WTC11 (cell line): Measurements from ENCODE around the gene TSC22D4. TPM values are rescaled to one million over a fixed set of nuclear protein-coding genes. Genes with fewer than 3 reads are reported as not detected.

Experiments used
- CBFB ChIP-seq: sonication (generic); formaldehyde crosslinking; IDR thresholded peaks from 2 replicates; pipeline ENCODE4 v1.8.1; 2022; ENCODE audit warnings: mild to moderate bottlenecking, low read depth, missing genetic modification reagents
- CREB1 ChIP-seq: sonication (generic); formaldehyde crosslinking; IDR thresholded peaks from 2 replicates; pipeline ENCODE4 v1.8.0; 2023; ENCODE audit warnings: mild to moderate bottlenecking, missing genetic modification reagents
- E2F1 ChIP-seq: sonication (generic); formaldehyde crosslinking; IDR thresholded peaks from 2 replicates; pipeline ENCODE4 v1.8.0; 2022; ENCODE audit warnings: mild to moderate bottlenecking, missing genetic modification reagents
- EMX1 ChIP-seq: fragments of 250-450 bp; sonication (Bioruptor Pico); IDR thresholded peaks from 2 replicates; pipeline ENCODE4 v1.8.0; 2021; ENCODE audit warnings: mild to moderate bottlenecking
- ERG ChIP-seq: fragments of 250-450 bp; sonication (Bioruptor Pico); IDR thresholded peaks from 2 replicates; pipeline ENCODE4 v1.8.0; 2021; ENCODE audit warnings: mild to moderate bottlenecking
- ESRRA ChIP-seq: sonication (generic); formaldehyde crosslinking; IDR thresholded peaks from 2 replicates; pipeline ENCODE4 v1.8.1; 2022; ENCODE audit warnings: mild to moderate bottlenecking, missing genetic modification reagents, borderline replicate concordance
- ETV6 ChIP-seq: sonication (generic); formaldehyde crosslinking; IDR thresholded peaks from 2 replicates; pipeline ENCODE4 v1.8.1; 2022; ENCODE audit warnings: mild to moderate bottlenecking, missing genetic modification reagents
- FOXJ3 ChIP-seq: sonication (generic); formaldehyde crosslinking; IDR thresholded peaks from 2 replicates; pipeline ENCODE4 v1.9.0; 2021; ENCODE audit warnings: missing genetic modification reagents, mild to moderate bottlenecking, borderline replicate concordance
- JUN ChIP-seq: sonication (generic); formaldehyde crosslinking; IDR thresholded peaks from 2 replicates; pipeline ENCODE4 v1.8.0; 2023; ENCODE audit warnings: mild to moderate bottlenecking, missing genetic modification reagents
- NR1H2 ChIP-seq: sonication (generic); formaldehyde crosslinking; IDR thresholded peaks from 2 replicates; pipeline ENCODE4 v1.9.0; 2021; ENCODE audit warnings: mild to moderate bottlenecking, moderate library complexity, missing genetic modification reagents
- NR2C2 ChIP-seq: sonication (generic); formaldehyde crosslinking; IDR thresholded peaks from 2 replicates; pipeline ENCODE4 v1.8.0; 2022; ENCODE audit warnings: mild to moderate bottlenecking, missing genetic modification reagents
- OVOL2 ChIP-seq: fragments of 250-450 bp; sonication (Bioruptor Pico); IDR thresholded peaks from 2 replicates; pipeline ENCODE4 v1.9.0; 2021; ENCODE audit warnings: mild to moderate bottlenecking, borderline replicate concordance
- SMAD3 ChIP-seq: sonication (generic); formaldehyde crosslinking; IDR thresholded peaks from 2 replicates; pipeline ENCODE4 v1.8.0; 2022; ENCODE audit warnings: missing genetic modification reagents, mild to moderate bottlenecking, borderline replicate concordance
- SP1 ChIP-seq: sonication (generic); formaldehyde crosslinking; conservative IDR thresholded peaks from 2 replicates; pipeline ENCODE4 v1.8.1; 2022; ENCODE audit warnings: missing genetic modification reagents
- TCF7 ChIP-seq: sonication (generic); formaldehyde crosslinking; IDR thresholded peaks from 2 replicates; pipeline ENCODE4 v1.8.0; 2022; ENCODE audit warnings: mild to moderate bottlenecking, low read depth, missing genetic modification reagents, moderate library complexity
- ZBTB21 ChIP-seq: sonication (generic); formaldehyde crosslinking; IDR thresholded peaks from 2 replicates; pipeline ENCODE4 v1.8.1; 2023; ENCODE audit warnings: mild to moderate bottlenecking, missing genetic modification reagents, borderline replicate concordance
- ZMAT4 ChIP-seq: fragments of 250-450 bp; sonication (Bioruptor Pico); IDR thresholded peaks from 2 replicates; pipeline ENCODE4 v1.9.0; 2021; ENCODE audit warnings: mild to moderate bottlenecking
- ZNF219 ChIP-seq: sonication (generic); formaldehyde crosslinking; IDR thresholded peaks from 2 replicates; pipeline ENCODE4 v1.8.0; 2023; ENCODE audit warnings: missing genetic modification reagents, mild to moderate bottlenecking, borderline replicate concordance
- ZNF232 ChIP-seq: sonication (generic); formaldehyde crosslinking; IDR thresholded peaks from 2 replicates; pipeline ENCODE4 v1.8.0; 2022; ENCODE audit warnings: mild to moderate bottlenecking, missing genetic modification reagents
- ZNF423 ChIP-seq: fragments of 250-450 bp; sonication (Bioruptor Pico); IDR thresholded peaks from 2 replicates; pipeline ENCODE4 v2.1.2; 2022; ENCODE audit warnings: mild to moderate bottlenecking, moderate library complexity
- total RNA-seq: library from RNA; stranded (reverse); gene quantifications from 3 replicates; pipeline ENCODE4 v1.2.3, GENCODE V29; 2021
- TF ChIP-seq, protein P1 (sequence below): sonication (generic); formaldehyde crosslinking; IDR thresholded peaks from 2 replicates; pipeline ENCODE4 v1.8.1; 2023; ENCODE audit warnings: mild to moderate bottlenecking, missing genetic modification reagents, borderline replicate concordance
- TF ChIP-seq, protein P2 (sequence below): sonication (generic); formaldehyde crosslinking; IDR thresholded peaks from 2 replicates; pipeline ENCODE4 v1.8.1; 2022; ENCODE audit warnings: mild to moderate bottlenecking, missing genetic modification reagents, moderate library complexity, borderline replicate concordance
- TF ChIP-seq, protein P3 (sequence below): fragments of 250-450 bp; sonication (Bioruptor Pico); IDR thresholded peaks from 2 replicates; pipeline ENCODE4 v1.9.0; 2021; ENCODE audit warnings: mild to moderate bottlenecking, borderline replicate concordance
- TF ChIP-seq, protein P4 (sequence below): fragments of 250-450 bp; sonication (Bioruptor Pico); IDR thresholded peaks from 2 replicates; pipeline ENCODE4 v2.1.2; 2022; ENCODE audit warnings: mild to moderate bottlenecking, moderate library complexity
- TF ChIP-seq, protein P5 (sequence below): sonication (generic); formaldehyde crosslinking; IDR thresholded peaks from 2 replicates; pipeline ENCODE4 v1.8.1; 2023; ENCODE audit warnings: mild to moderate bottlenecking, missing genetic modification reagents, moderate library complexity

The TSC22D4 gene
- total RNA-seq, 1 experiment from 2014 or later, result 34.5 TPM

GRCh38 chr7:100483090-100483721 lies 4.2 kb upstream of the TSC22D4 start (continued):
- TF ChIP-seq, protein P1, sequence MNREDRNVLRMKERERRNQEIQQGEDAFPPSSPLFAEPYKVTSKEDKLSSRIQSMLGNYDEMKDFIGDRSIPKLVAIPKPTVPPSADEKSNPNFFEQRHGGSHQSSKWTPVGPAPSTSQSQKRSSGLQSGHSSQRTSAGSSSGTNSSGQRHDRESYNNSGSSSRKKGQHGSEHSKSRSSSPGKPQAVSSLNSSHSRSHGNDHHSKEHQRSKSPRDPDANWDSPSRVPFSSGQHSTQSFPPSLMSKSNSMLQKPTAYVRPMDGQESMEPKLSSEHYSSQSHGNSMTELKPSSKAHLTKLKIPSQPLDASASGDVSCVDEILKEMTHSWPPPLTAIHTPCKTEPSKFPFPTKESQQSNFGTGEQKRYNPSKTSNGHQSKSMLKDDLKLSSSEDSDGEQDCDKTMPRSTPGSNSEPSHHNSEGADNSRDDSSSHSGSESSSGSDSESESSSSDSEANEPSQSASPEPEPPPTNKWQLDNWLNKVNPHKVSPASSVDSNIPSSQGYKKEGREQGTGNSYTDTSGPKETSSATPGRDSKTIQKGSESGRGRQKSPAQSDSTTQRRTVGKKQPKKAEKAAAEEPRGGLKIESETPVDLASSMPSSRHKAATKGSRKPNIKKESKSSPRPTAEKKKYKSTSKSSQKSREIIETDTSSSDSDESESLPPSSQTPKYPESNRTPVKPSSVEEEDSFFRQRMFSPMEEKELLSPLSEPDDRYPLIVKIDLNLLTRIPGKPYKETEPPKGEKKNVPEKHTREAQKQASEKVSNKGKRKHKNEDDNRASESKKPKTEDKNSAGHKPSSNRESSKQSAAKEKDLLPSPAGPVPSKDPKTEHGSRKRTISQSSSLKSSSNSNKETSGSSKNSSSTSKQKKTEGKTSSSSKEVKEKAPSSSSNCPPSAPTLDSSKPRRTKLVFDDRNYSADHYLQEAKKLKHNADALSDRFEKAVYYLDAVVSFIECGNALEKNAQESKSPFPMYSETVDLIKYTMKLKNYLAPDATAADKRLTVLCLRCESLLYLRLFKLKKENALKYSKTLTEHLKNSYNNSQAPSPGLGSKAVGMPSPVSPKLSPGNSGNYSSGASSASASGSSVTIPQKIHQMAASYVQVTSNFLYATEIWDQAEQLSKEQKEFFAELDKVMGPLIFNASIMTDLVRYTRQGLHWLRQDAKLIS, result no peak
- TF ChIP-seq ZBTB21, result no peak
- no peak for TF ChIP-seq JUN
- no peak for TF ChIP-seq EMX1 (CRISPR knock-in tag)
- no peak for TF ChIP-seq ERG (CRISPR knock-in tag)
- TF ChIP-seq SMAD3 (CRISPR knock-in tag), result no peak
- TF ChIP-seq, protein P2, sequence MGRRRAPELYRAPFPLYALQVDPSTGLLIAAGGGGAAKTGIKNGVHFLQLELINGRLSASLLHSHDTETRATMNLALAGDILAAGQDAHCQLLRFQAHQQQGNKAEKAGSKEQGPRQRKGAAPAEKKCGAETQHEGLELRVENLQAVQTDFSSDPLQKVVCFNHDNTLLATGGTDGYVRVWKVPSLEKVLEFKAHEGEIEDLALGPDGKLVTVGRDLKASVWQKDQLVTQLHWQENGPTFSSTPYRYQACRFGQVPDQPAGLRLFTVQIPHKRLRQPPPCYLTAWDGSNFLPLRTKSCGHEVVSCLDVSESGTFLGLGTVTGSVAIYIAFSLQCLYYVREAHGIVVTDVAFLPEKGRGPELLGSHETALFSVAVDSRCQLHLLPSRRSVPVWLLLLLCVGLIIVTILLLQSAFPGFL, result no peak
- TF ChIP-seq E2F1, result no peak
- TF ChIP-seq, protein P3, sequence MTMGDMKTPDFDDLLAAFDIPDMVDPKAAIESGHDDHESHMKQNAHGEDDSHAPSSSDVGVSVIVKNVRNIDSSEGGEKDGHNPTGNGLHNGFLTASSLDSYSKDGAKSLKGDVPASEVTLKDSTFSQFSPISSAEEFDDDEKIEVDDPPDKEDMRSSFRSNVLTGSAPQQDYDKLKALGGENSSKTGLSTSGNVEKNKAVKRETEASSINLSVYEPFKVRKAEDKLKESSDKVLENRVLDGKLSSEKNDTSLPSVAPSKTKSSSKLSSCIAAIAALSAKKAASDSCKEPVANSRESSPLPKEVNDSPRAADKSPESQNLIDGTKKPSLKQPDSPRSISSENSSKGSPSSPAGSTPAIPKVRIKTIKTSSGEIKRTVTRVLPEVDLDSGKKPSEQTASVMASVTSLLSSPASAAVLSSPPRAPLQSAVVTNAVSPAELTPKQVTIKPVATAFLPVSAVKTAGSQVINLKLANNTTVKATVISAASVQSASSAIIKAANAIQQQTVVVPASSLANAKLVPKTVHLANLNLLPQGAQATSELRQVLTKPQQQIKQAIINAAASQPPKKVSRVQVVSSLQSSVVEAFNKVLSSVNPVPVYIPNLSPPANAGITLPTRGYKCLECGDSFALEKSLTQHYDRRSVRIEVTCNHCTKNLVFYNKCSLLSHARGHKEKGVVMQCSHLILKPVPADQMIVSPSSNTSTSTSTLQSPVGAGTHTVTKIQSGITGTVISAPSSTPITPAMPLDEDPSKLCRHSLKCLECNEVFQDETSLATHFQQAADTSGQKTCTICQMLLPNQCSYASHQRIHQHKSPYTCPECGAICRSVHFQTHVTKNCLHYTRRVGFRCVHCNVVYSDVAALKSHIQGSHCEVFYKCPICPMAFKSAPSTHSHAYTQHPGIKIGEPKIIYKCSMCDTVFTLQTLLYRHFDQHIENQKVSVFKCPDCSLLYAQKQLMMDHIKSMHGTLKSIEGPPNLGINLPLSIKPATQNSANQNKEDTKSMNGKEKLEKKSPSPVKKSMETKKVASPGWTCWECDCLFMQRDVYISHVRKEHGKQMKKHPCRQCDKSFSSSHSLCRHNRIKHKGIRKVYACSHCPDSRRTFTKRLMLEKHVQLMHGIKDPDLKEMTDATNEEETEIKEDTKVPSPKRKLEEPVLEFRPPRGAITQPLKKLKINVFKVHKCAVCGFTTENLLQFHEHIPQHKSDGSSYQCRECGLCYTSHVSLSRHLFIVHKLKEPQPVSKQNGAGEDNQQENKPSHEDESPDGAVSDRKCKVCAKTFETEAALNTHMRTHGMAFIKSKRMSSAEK (CRISPR knock-in tag), result no peak
- TF ChIP-seq CBFB (CRISPR knock-in tag), result peak; percentile 28; the same call in 1 of the 2 replicates
- TF ChIP-seq, protein P4, sequence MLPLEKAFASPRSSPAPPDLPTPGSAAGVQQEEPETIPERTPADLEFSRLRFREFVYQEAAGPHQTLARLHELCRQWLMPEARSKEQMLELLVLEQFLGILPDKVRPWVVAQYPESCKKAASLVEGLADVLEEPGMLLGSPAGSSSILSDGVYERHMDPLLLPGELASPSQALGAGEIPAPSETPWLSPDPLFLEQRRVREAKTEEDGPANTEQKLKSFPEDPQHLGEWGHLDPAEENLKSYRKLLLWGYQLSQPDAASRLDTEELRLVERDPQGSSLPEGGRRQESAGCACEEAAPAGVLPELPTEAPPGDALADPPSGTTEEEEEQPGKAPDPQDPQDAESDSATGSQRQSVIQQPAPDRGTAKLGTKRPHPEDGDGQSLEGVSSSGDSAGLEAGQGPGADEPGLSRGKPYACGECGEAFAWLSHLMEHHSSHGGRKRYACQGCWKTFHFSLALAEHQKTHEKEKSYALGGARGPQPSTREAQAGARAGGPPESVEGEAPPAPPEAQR (CRISPR knock-in tag), result no peak
- TF ChIP-seq OVOL2 (CRISPR knock-in tag), result no peak
- TF ChIP-seq FOXJ3 (CRISPR knock-in tag), result no peak
- TF ChIP-seq ESRRA, result 0 out of 2 replicates have a peak, but pooled peaks have one; percentile 32
- TF ChIP-seq ZMAT4, result no peak
- 0 out of 2 replicates have a peak, but pooled peaks have one; percentile 34 for TF ChIP-seq ZNF219 (CRISPR knock-in tag)
- no peak for TF ChIP-seq NR1H2 (CRISPR knock-in tag)
- no peak for TF ChIP-seq CREB1 (CRISPR knock-in tag)
- no peak for TF ChIP-seq TCF7
- TF ChIP-seq ZNF423, result peak; percentile 77; the same call in 1 of the 2 replicates
- TF ChIP-seq, protein P5, sequence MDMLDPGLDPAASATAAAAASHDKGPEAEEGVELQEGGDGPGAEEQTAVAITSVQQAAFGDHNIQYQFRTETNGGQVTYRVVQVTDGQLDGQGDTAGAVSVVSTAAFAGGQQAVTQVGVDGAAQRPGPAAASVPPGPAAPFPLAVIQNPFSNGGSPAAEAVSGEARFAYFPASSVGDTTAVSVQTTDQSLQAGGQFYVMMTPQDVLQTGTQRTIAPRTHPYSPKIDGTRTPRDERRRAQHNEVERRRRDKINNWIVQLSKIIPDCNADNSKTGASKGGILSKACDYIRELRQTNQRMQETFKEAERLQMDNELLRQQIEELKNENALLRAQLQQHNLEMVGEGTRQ (CRISPR knock-in tag), result 0 out of 2 replicates have a peak, but pooled peaks have one; percentile 18
- TF ChIP-seq ETV6 (CRISPR knock-in tag), result peak; percentile 28; the same call in 1 of the 2 replicates
- TF ChIP-seq SP1, result peak; percentile 83
- TF ChIP-seq ZNF232 (CRISPR knock-in tag), result no peak
- TF ChIP-seq NR2C2 (CRISPR knock-in tag), result no peak
